ENCODE measurements around the gene PLEKHM2. TPM values are rescaled to one million over a fixed set of nuclear protein-coding genes. Genes with fewer than 3 reads are reported as not detected.

Gene PLEKHM2
- total and polyA plus RNA-seq, 2 experiments from 2014 or later, result 31.8 to 43.1 TPM

GRCh38 chr1:15680561-15681348 lies 3.4 kb upstream of the PLEKHM2 start:
- no peak overlapping the region for H2AFZ ChIP-seq
- no peaks in the 10 kb centered on the region for H3K27me3 ChIP-seq
- TF ChIP-seq, protein P1, sequence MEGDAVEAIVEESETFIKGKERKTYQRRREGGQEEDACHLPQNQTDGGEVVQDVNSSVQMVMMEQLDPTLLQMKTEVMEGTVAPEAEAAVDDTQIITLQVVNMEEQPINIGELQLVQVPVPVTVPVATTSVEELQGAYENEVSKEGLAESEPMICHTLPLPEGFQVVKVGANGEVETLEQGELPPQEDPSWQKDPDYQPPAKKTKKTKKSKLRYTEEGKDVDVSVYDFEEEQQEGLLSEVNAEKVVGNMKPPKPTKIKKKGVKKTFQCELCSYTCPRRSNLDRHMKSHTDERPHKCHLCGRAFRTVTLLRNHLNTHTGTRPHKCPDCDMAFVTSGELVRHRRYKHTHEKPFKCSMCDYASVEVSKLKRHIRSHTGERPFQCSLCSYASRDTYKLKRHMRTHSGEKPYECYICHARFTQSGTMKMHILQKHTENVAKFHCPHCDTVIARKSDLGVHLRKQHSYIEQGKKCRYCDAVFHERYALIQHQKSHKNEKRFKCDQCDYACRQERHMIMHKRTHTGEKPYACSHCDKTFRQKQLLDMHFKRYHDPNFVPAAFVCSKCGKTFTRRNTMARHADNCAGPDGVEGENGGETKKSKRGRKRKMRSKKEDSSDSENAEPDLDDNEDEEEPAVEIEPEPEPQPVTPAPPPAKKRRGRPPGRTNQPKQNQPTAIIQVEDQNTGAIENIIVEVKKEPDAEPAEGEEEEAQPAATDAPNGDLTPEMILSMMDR (IDR thresholded peaks at IDR 0.05; ENCODE audit: poor library complexity), result no peak
- TF ChIP-seq EZH2 (IDR thresholded peaks at IDR 0.05; ENCODE audit: borderline replicate concordance) (no peak), EZH2phosphoT487 (IDR thresholded peaks at IDR 0.05; ENCODE audit: low read depth, severe bottlenecking, unreplicated experiment) (no peak)
- peaks cover 2% of the 10 kb centered on the region for H4K20me1 ChIP-seq (ENCODE audit: insufficient read depth, poor library complexity, severe bottlenecking)
- H3K27ac ChIP-seq, result peak overlapping the region; percentile 80
- H3K4me3 ChIP-seq, result no peak overlapping the region
- peak; percentile 45 for DNase-seq (ENCODE audit: low spot score)
- WGBS (ENCODE audit: low lambda C conversion rate, missing lambda C conversion rate), result 82% methylated on average over 7 of the region's 7 CpGs
- H3K9me3 ChIP-seq (ENCODE audit: low read depth), result no peaks in the 10 kb centered on the region
- H3K9me2 ChIP-seq (replicated peaks; ENCODE audit: insufficient read depth), result no peaks in the 10 kb centered on the region
- no peak overlapping the region for H3K4me2 ChIP-seq
- peaks cover 10% of the 10 kb centered on the region for H3K4me1 ChIP-seq (ENCODE audit: insufficient read depth)
- H3K79me2 ChIP-seq, result peaks cover 21% of the 10 kb centered on the region
- H3K36me3 ChIP-seq (replicated peaks; ENCODE audit: insufficient read depth, low read depth), result no peaks in the 10 kb centered on the region

- Histone ChIP-seq H3K4me2 (no peak overlapping the region), H3K79me2 (peaks cover 29% of the 10 kb centered on the region), H3K36me3 (replicated peaks; ENCODE audit: insufficient read depth, low read depth) (no peaks in the 10 kb centered on the region), H3K4me1 (ENCODE audit: insufficient read depth) (peaks cover 14% of the 10 kb centered on the region), H3K4me3 (no peak overlapping the region), H3K27me3 (no peaks in the 10 kb centered on the region), H4K20me1 (ENCODE audit: insufficient read depth, poor library complexity, severe bottlenecking) (peaks cover 11% of the 10 kb centered on the region), H3K27ac (peak overlapping the region; percentile 80), H3K9me2 (replicated peaks; ENCODE audit: insufficient read depth) (no peaks in the 10 kb centered on the region), H2AFZ (no peak overlapping the region), H3K9me3 (ENCODE audit: low read depth) (no peaks in the 10 kb centered on the region)
- TF ChIP-seq EZH2 (IDR thresholded peaks at IDR 0.05; ENCODE audit: borderline replicate concordance) (no peak), EZH2phosphoT487 (IDR thresholded peaks at IDR 0.05; ENCODE audit: low read depth, severe bottlenecking, unreplicated experiment) (no peak)
- TF ChIP-seq, protein P1 (IDR thresholded peaks at IDR 0.05; ENCODE audit: poor library complexity), result no peak
- peak; percentile 30 for DNase-seq (ENCODE audit: low spot score)
- 89% methylated on average over 12 of the region's 12 CpGs for WGBS (ENCODE audit: low lambda C conversion rate, missing lambda C conversion rate)
These were observed 2.5 kb upstream of the PLEKHM2 start for GRCh38 chr1:15681349-15682292.

- no peak overlapping the region for H3K27ac ChIP-seq
- H3K27me3 ChIP-seq, result no peaks in the 10 kb centered on the region
- H3K36me3 ChIP-seq (replicated peaks; ENCODE audit: insufficient read depth, low read depth), result no peaks in the 10 kb centered on the region
- H3K9me3 ChIP-seq (ENCODE audit: low read depth), result no peaks in the 10 kb centered on the region
- no peak overlapping the region for H3K4me3 ChIP-seq
- no peak overlapping the region for H3K4me2 ChIP-seq
- peaks cover 43% of the 10 kb centered on the region for H3K79me2 ChIP-seq
- TF ChIP-seq EZH2phosphoT487 (IDR thresholded peaks at IDR 0.05; ENCODE audit: low read depth, severe bottlenecking, unreplicated experiment) (no peak), EZH2 (IDR thresholded peaks at IDR 0.05; ENCODE audit: borderline replicate concordance) (no peak)
- TF ChIP-seq, protein P1 (IDR thresholded peaks at IDR 0.05; ENCODE audit: poor library complexity), result no peak
- DNase-seq (ENCODE audit: low spot score), result no peak
- peaks cover 19% of the 10 kb centered on the region for H4K20me1 ChIP-seq (ENCODE audit: insufficient read depth, poor library complexity, severe bottlenecking)
- no peak overlapping the region for H2AFZ ChIP-seq
- H3K4me1 ChIP-seq (ENCODE audit: insufficient read depth), result peaks cover 14% of the 10 kb centered on the region
- WGBS (ENCODE audit: low lambda C conversion rate, missing lambda C conversion rate), result 92% methylated on average over 2 of the region's 4 CpGs
- no peaks in the 10 kb centered on the region for H3K9me2 ChIP-seq (replicated peaks; ENCODE audit: insufficient read depth)
These were observed 1.2 kb upstream of the PLEKHM2 start for GRCh38 chr1:15682936-15683341.

All from hepatocyte (in vitro differentiated cells).